Stimulated activated CD8-positive, alpha-beta memory T cell treated with anti-CD3 and anti-CD28 coated beads, Interleukin-4, amount 100 ng/mL, for 24 hours (primary cell): Measurements from ENCODE around the gene TP73.

Experiments used
- DNase-seq: peaks from one replicate; pipeline ENCODE4 v3.0.0-alpha.2; 2020; ENCODE audit warnings: low read depth

The TP73 gene

DNA sequence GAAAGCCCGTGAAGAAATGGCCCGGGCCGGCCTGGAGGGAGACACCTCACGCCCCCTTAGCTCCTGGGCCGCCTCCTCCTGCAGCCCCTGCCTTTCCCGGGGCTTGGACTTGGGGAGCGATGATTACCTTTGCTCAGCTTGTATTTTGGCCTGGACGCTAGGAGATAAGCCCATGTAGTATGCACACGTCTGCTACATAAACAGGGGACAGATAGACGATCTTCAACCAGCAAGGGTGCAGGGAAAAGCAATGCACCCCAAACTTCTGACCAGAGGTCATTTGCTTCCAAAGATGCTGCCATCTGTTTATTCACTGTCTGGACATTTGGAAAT, 936 bp downstream of the TP73 start:
- no peak for DNase-seq

GRCh38 chr1:3654549-3655281, 2.4 kb downstream of the TP73 start:
- DNase-seq, result no peak

GRCh38 chr1:3656450-3657095, 4.3 kb downstream of the TP73 start:
- no peak for DNase-seq

GRCh38 chr1:3657096-3657475, 4.8 kb downstream of the TP73 start:
- DNase-seq, result no peak

DNA sequence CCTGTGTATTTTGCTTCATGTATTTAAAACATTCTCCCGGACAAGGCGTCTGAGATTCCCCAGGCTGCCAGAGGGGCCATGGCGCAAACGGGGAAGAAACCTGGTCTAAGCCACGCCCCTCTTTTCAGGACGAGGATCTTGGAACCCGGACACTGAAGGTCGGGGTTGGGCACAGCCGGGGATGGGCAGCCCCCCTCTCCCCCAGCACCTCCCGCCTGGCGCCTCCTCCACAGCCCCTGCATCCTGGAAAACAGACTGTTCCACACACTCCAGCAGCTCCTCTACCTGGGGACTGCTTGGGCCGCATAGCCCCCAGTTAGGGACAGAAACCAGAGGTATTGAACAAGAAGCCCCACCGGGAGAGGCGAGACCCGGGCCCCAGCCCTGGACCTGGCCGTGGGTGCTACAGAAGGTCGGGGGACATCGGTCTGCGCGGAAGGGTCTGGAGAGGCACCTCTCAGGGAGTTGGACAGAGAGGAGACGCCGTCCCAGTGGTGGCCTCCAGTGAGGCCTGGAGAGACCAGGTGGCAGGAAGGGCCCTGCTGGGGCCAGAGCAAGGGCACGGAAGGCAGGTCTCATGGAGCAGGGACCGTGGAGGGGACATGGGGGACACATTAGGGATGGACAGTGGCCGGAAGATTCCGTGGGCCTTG, 5.4 kb downstream of the TP73 start:
- DNase-seq, result no peak

DNA sequence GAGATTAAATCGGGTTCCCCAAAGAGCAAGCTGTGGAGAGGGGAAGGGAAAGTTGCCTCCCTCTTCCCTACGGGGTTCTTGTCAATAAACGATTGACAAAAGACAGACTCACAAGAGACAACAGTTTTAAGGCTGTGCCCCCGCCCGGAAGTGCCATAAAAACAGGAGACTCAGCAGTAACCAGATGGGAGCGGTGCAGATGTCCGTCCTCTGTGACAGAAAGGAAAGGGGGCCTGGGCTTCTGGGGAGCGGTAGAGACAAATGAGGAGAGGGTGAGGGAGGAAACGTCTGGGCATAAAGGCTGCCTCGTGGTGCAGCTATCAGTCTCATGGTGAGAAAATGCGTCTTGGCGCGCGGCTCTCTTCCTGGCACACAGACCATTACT, 5.9 kb downstream of the TP73 start:
- no peak for DNase-seq

- no peak for DNase-seq
Observed at GRCh38 chr1:3659093-3659492, 6.8 kb downstream of the TP73 start.

- DNase-seq, result no peak
Observed at GRCh38 chr1:3660704-3661103, 8.4 kb downstream of the TP73 start.

DNA sequence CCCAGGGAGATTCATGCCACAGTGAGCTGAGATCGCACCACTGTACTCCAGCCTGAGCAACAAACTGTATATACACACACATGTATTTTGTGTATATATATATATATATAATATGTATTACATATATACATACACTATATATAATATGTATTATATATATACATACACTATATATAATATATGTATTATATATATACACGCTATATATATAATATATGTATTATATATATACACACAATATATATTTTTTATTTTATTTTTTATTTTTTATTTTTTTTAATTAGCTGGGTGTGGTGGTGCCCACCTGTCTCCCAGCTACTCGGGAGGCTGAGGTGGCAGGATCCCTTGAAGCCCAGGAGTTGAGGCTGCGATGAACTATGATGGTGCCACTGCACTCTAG, 9.3 kb downstream of the TP73 start:
- no peak for DNase-seq

- no peak for DNase-seq
Observed at GRCh38 chr1:3662080-3662671, 9.9 kb downstream of the TP73 start.

- DNase-seq, result no peak
Observed at GRCh38 chr1:3663999-3664699, 11.8 kb downstream of the TP73 start.

GRCh38 chr1:3664700-3665375, 12.5 kb downstream of the TP73 start:
- DNase-seq, result no peak

DNA sequence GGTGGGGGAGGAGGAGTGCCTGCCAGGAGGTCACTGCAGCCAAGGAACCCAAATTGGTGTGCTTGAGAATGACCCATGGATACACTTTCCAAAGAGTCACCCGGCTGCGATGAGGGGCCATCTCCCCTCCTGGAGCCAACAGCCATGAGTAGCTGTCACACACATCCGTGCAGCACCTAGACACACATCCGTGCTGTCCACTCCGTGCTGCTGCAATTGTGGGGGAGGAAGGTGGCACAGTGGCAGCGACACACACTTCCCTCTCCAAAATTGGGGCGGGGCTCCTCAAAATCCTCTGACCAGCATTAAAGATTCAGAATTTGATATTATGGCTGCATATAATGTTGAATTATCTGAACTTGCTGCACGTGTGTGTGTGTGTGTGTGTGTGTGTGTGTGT, 15.8 kb downstream of the TP73 start:
- DNase-seq, result no peak

DNA sequence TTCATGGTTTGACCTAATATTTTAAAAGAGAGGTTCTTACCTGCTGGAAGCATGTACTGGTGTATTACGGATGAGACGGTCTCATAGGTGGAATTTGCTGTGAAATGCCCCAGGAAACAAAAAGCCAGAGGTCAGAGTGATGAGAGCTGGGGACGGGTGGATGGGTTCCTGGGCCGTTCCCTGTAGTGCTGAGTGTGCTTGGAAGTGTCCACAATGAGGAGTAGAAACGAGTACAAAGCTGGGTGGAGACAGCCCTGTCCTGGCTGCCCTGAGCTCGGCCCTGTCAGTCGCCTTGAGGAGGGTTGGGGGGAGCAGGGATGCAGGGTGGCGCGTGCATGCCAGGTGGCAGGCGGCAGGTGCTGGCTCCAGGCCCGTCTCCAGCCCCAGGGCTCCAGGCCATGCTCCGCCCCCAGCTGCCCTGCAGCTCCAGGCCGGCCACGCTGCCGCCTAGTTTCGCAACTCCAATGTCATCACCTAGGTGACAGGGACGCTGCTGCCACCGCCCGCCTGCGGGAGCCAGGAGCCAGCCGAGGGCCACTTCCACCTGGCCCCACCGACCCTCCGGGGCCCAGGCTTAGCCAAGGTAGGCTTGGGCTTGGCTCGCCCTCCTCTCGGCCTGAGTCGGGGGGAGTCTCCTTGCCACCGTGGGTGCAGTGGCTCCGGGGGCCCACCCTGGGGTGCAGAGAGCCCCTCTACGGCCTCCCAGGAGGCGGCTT, 16.4 kb downstream of the TP73 start:
- no peak for DNase-seq

GRCh38 chr1:3669421-3669821, 17.1 kb downstream of the TP73 start:
- no peak for DNase-seq

DNA sequence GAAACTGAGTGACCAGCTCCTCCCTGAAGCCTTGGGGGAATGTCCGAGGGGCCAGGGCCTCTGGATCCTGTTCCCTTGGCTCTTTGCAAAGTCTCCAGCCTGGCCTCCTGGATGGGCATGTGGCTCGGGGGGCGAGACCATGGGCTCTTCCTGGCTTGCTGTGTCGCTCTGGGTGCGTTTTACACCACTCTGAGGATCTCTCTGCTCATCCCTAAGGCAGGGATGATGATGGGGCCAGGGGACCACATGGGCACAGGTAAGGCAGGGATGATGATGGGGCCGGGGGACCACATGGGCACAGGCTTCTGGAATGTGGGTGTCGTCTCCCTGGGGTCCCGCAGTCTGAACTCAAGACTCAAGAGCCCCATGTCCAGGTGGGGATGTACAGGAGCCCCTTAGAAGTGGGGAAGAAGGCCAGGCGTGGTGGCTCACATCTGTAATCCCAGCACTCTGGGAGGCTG, 17.7 kb downstream of the TP73 start:
- DNase-seq, result no peak

GRCh38 chr1:3670823-3671265, 18.5 kb downstream of the TP73 start:
- DNase-seq, result no peak

- no peak for DNase-seq
Observed at GRCh38 chr1:3671371-3672180, 19.3 kb downstream of the TP73 start.

DNA sequence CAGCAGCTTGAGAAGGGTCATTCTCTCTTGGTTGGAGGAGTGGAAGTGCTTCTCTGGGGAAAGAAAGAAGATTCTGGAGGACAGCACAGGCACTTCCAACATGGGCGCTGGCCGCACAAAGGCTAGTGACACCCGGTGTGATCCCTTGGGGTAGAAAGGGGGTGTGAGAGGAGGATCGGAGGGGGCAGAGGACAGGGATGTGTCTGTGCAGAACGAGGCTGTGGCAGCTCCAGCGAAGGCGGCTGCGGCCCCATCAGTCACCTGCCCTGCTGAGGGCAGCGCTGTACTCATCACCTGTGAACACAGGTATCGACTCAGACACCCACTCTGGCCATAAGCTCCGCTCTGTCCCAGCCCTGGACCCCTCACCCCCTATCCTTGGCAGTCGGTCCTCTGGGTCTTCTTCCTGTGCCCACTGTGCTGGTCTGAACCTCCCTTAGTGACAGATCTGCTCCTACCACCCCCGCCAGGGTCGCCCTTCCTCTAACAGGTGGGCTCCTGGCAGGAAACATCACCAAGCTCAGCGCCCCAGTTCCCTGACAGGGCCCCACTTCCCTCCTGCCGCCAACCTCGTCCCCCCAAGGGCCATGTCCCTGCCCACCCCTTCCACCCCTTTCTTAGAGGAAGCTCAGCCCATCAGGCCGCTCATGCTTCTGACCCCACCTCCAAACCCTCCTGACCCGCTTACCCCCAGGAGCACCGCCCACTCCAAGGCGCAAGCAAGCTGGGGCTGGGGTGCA, 20.1 kb downstream of the TP73 start:
- no peak for DNase-seq

DNA sequence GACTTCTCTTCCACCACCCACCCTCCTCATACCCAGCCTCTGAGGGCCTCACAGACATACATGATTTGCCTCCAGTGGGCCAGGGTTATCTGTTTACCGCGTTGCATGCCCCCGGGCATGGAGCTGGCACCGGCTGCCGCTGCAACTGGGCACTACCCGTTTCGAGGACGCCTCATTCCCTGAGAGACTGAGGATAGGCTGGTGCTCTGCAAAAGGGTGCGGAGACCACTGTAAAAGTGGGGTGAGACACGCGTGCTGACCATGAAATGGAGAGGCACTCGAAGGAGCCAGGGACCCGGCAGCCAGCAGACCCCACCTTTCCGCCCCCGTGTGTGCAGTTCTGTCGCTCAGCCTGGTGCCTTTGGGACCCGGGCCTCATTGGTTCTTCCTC, 20.6 kb downstream of the TP73 start:
- no peak for DNase-seq
